GM12875 (cell line): Measurements from ENCODE around the gene DEPDC1.
A peak's percentile ranks its signal among the peaks of the same experiment; 100 is the strongest.
"Not testable (repeated sequence)": the region's sequence is repeated elsewhere in the genome, so short reads cannot be mapped to it uniquely, and the experiment has no call there.

Source experiments
- H3K4me3 ChIP-seq: one replicate; pipeline ENCODE4 v1.5.1; 2011; ENCODE audit warnings: low read depth, low read length, control low read depth
- TF ChIP-seq, protein P1 (sequence below): IDR thresholded peaks from 2 replicates; pipeline ENCODE4 v1.5.1; 2011; ENCODE audit warnings: low read depth, mild to moderate bottlenecking, control low read depth, inconsistent platforms, low read length, moderate library complexity, borderline replicate concordance; ENCODE audit not compliant: insufficient read depth

Gene DEPDC1

DNA sequence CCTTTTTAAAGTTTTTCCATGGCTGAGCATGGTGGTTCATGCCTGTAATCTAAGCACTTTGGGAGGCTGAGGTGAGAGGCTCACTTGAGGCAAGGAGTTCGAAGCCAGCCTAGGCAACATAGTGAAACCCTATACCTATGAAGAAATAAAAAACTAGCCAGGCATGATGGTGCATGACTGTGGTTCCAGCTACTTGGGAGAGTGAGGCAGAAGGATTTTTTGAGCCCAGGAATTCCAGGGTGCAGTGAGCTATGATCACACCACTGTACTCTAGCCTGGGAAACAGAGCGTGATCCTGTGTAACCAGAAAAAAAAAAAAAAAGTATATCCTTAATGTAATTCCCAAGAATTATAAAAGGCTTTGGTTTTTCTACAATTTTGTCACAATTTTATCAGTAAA lies 17.4 kb downstream of the DEPDC1 start:
- H3K4me3 ChIP-seq = no peak overlapping the region
- TF ChIP-seq, protein P1, sequence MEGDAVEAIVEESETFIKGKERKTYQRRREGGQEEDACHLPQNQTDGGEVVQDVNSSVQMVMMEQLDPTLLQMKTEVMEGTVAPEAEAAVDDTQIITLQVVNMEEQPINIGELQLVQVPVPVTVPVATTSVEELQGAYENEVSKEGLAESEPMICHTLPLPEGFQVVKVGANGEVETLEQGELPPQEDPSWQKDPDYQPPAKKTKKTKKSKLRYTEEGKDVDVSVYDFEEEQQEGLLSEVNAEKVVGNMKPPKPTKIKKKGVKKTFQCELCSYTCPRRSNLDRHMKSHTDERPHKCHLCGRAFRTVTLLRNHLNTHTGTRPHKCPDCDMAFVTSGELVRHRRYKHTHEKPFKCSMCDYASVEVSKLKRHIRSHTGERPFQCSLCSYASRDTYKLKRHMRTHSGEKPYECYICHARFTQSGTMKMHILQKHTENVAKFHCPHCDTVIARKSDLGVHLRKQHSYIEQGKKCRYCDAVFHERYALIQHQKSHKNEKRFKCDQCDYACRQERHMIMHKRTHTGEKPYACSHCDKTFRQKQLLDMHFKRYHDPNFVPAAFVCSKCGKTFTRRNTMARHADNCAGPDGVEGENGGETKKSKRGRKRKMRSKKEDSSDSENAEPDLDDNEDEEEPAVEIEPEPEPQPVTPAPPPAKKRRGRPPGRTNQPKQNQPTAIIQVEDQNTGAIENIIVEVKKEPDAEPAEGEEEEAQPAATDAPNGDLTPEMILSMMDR = no peak

DNA sequence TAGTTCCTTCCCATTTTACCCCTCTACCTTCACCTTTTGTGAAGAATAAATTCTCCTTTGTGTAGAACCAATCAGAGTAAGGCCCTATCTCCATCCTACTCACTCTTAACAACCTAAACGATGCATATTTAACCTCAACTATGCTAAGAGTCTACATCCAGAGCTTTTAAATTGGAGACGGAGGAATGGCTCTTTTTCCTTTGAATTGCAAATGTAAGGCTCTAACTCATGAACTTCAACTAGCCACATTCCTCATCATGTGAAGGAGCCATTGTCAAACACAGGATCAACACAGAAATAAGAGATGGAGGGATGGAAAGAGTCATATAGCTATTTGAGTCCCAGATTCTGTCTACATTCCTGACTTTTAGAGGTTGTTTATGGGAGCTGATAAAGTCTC lies 18.2 kb downstream of the DEPDC1 start:
- H3K4me3 ChIP-seq = no peak overlapping the region

DNA sequence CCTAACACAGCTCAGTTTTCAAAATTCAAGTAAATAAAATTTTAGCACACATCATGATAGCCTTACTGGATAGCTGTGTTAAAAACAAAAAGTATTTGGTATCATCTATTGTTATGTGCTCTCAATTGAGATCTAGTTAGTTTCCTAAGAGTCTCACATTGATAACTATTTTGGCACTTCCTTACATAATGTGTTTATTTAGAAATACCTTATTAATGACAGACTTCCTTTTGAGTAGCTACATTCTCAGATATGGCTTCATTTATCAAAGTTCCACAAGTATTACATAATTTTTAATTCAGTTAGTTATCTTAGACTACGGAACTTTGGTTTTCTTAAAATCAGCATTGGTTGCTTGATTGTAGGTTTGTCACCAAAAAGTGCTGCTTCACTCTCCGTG lies 20.3 kb downstream of the DEPDC1 start:
- H3K4me3 ChIP-seq = not testable (repeated sequence)

More for the DNA sequence above, 18.2 kb downstream of the DEPDC1 start:
- TF ChIP-seq, protein P1 = no peak

DNA sequence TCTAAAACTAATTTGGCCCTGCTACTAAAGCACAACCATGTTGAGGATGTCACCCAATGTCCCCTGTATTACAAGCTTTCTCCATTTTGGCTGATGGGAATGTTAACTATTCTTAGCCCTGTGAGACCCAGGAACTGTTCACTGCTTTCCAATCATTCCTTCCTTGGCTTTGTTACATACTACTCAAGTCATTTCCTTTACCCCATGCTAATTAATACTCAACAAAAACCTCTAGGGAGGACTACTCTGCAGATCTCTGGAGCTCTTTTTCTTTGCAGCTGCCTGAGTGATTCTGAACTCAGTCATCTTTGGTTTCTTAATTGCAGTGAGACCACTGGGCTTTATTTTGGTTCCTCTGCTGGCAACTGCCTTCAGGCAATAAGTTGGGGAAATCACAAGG lies 23.8 kb downstream of the DEPDC1 start:
- TF ChIP-seq, protein P1 = no peak
- H3K4me3 ChIP-seq = no peak overlapping the region

DNA sequence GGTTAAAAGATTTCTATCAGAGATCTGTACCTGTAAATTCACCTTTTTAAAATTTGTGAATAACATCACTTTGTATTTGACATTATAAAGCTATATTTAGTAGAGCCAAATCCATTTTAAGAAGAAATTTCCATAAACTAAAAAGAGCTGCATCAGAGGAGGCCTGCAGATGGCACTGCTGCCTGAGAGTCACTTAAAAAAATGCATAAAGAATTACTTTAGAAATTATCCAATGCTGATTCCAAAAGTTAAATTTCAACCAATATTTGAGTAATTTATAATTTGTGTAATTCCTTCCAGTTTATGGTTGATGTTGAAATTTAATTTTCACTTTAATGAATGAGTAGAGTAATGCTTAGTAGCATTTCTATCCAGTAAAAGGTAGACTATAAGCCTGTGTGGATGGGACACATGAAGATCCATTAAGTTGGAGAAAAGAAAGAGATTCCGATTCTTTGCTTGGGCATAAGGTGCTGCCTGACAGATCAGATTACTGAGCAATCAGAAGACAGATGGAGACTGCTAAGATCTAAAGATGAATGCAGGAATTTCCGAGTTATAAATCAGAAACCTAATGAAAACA lies 26.4 kb downstream of the DEPDC1 start:
- TF ChIP-seq, protein P1 = 0 out of 2 replicates have a peak, but pooled peaks have one; percentile 8
- no peak overlapping the region for H3K4me3 ChIP-seq

GRCh38 chr1:68464891-68465290 lies 32.0 kb downstream of the DEPDC1 start:
- no peak overlapping the region for H3K4me3 ChIP-seq
- TF ChIP-seq, protein P1 = no peak

DNA sequence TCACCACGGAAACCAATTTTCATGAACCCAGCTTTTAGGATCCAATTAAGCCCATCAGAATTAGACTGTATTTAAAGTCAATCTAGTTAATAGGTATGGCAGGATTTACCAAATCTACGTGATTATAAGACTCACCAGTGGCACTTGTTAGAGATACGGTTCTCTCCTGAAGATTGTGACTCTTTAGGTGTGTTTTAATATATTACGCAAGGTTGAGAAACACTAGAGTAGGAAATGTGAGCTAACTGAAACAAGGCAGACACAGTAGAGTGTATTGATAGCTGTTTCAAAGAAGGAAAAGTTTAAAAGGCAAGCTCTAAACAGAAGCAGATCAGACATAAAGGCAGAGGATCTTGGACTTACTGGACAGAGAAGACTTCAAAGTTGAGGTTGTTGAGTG lies 35.9 kb downstream of the DEPDC1 start:
- H3K4me3 ChIP-seq = no peak overlapping the region
- TF ChIP-seq, protein P1 = no peak

GRCh38 chr1:68459796-68460195 lies 37.1 kb downstream of the DEPDC1 start:
- no peak overlapping the region for H3K4me3 ChIP-seq
- TF ChIP-seq, protein P1 = no peak
